Femur (tissue), 1 donor: ENCODE data around the gene NAV3.

Source experiments
- DNase-seq: peaks from one replicate; pipeline ENCODE4 v3.0.0-alpha.2; 2017

NAV3 gene, protein sequence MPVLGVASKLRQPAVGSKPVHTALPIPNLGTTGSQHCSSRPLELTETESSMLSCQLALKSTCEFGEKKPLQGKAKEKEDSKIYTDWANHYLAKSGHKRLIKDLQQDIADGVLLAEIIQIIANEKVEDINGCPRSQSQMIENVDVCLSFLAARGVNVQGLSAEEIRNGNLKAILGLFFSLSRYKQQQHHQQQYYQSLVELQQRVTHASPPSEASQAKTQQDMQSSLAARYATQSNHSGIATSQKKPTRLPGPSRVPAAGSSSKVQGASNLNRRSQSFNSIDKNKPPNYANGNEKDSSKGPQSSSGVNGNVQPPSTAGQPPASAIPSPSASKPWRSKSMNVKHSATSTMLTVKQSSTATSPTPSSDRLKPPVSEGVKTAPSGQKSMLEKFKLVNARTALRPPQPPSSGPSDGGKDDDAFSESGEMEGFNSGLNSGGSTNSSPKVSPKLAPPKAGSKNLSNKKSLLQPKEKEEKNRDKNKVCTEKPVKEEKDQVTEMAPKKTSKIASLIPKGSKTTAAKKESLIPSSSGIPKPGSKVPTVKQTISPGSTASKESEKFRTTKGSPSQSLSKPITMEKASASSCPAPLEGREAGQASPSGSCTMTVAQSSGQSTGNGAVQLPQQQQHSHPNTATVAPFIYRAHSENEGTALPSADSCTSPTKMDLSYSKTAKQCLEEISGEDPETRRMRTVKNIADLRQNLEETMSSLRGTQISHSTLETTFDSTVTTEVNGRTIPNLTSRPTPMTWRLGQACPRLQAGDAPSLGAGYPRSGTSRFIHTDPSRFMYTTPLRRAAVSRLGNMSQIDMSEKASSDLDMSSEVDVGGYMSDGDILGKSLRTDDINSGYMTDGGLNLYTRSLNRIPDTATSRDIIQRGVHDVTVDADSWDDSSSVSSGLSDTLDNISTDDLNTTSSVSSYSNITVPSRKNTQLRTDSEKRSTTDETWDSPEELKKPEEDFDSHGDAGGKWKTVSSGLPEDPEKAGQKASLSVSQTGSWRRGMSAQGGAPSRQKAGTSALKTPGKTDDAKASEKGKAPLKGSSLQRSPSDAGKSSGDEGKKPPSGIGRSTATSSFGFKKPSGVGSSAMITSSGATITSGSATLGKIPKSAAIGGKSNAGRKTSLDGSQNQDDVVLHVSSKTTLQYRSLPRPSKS (N-terminal part only)

DNA sequence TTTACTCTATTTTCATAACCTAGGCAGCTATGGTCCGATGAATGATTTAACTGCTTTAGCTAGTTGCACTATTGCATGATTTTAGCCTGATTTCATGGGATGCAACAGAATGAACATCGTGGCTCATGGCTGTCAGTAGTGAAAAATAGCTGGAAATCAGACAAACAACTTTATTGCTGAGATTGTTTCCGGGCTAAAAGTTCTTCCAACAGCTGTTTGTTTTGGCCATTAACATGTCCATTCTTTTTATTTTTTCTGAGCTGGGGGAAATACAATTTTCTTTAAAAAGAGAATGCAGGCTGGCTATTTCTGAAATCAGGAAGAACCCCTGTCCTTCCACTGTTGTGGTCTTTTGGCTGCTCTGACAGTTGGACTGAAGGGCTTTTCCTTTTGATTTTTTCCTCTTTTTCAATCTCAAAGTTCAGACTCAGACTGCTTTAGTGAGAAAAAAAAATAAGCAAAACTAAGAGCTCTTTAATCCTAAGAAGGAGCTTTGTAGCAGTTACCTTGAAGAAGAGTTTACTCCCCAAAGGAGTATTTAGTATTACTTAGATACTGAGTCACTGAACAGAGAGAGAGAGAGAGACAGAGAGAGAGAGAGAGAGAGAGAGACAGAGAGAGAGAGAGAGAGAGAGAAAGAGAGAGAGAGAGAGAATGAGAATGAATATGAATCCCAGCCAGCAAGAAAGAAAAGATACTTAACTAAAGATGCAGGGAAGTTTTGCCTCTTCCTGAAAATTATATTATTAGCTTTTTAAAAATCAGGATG, at the start of gene NAV3:
NAV3 (plus strand) TSS at position 312 of the 769 bp plus-strand sequence. CDS start 568 bp downstream, outside the sequence.
- DNase-seq, result no peak

DNA sequence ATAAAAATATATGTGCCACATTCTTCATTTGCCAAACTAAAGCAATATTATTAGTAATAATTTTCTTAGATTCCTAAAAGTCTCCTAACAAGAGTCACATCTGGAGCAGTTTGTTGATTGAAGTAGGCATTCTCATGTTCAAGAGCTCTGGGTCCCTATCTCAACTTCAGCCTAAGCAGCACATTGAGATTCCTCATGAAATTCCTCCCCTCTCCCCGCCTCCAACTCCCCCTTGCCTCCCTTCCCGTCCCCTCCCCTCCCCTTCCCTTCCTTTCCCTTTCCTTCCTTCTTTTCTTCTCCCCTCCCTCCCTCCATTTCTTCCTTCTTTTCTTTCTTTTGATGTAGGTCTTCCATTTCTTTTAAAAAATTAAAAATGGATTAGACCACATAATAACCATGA, 48.7 kb upstream of the NAV3 start:
- no peak for DNase-seq

DNA sequence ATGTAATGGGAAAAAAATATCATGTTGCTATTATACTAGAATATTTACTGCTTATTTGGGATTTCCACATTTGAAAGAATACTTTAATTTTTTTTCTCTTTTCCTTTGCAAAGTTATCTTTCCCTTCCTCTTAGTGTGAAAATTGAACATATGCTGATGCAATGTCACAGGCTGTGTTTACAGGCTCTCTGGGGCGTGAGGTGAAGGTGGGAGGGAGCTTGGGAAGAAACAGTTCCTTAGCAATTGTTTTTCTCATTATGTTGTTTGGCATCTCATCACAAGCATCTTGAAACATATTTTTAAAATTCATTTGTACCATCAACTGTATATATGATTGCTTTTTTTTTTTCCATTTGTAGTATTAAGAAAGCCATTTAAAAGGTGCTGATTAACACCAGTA, 47.9 kb upstream of the NAV3 start:
- no peak for DNase-seq

- DNase-seq, result no peak
Measured at GRCh38 chr12:77785211-77785610, 45.5 kb upstream of the NAV3 start.

GRCh38 chr12:77786675-77787074, 44.0 kb upstream of the NAV3 start:
- no peak for DNase-seq

GRCh38 chr12:77788231-77789168, 42.2 kb upstream of the NAV3 start:
- DNase-seq, result no peak

- no peak for DNase-seq
Measured at GRCh38 chr12:77795699-77796098, 35.0 kb upstream of the NAV3 start.

- no peak for DNase-seq
Measured at GRCh38 chr12:77796775-77797174, 33.9 kb upstream of the NAV3 start.

- no peak for DNase-seq
Measured at GRCh38 chr12:77800501-77800900, 30.2 kb upstream of the NAV3 start.

- no peak for DNase-seq
Measured at GRCh38 chr12:77808534-77808933, 22.2 kb upstream of the NAV3 start.

DNA sequence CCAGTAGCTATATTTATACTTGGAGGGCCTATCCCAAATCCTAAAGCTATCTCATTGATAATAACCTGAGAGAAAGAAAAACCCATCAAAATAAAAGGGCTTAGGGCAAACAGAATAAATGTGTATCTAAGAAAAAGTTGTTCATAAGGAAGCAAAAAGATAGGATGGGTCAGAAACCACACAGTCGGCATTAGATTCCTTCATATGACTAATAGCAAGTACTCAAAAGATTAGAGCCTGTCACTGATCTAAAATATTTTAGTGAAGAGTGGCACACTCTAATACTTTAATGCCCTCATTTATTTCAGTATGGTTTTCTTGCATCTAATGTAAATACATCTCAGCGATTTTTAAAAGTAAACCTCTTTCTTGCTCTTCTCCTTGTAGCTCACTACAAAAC, 17.1 kb upstream of the NAV3 start:
- DNase-seq, result no peak

- DNase-seq, result no peak
Measured at GRCh38 chr12:77814386-77814785, 16.3 kb upstream of the NAV3 start.

- DNase-seq, result no peak
Measured at GRCh38 chr12:77816196-77816595, 14.5 kb upstream of the NAV3 start.

DNA sequence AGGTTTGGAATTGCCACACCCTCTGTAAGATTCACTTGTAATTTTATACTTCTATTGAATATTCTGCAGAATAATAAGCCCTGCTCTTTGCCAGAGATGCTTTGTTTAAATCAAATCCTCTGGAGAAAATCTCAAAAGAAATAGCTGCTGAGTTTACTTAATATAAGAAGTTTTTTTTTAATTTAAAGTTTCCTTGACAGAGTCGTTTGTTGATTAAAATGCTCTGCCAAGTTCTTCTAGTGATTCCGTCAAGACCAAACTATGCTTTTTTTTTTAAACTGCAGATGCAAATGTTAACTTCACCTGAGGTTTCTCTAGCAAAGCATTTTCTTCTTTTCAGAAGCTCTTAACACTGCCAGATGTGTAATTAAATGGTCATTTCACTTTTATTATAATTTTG, 13.4 kb upstream of the NAV3 start:
- DNase-seq, result no peak

- DNase-seq, result no peak
Measured at GRCh38 chr12:77818351-77818750, 12.3 kb upstream of the NAV3 start.

GRCh38 chr12:77821699-77822203, 8.9 kb upstream of the NAV3 start:
- no peak for DNase-seq

DNA sequence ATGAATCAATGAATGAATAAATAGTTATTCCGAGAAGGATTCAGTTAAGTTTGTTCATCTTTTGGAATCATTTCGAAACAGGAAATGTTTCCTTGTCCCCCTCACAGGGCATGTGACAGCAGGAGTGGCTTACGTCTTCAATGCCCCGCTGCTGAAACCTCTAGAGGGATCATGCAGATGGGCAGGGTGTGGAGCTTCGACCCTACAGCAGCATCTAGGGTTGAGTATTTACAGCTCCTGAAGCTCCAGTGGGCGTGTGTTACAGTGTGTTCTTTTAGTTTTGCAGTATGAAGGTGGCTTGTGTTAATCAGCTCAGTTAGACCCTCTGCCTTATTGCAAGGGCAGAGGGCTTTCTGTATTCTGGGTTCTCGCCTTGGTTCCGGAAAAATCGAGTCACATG, 2.6 kb downstream of the NAV3 start:
- DNase-seq, result no peak

DNA sequence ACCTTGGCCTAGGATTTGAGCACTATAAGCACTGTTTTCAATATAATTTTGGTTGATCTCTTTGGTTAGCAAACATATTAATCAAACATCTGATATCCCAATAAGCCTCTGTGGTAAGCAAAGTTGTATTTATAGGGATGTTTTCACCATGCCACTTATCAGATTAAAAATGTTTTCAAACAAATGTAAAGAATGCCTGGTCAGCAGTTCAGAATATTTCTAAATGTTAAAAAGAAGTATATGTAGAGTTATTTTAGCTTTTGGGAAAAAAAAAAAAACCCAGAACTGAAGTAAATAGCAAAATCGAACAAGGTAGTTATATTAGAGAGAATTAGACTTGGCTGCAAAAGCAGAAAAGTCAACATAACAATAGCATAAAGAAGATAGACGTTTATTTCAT, 3.9 kb downstream of the NAV3 start:
- no peak for DNase-seq

- DNase-seq, result no peak
Measured at GRCh38 chr12:77835969-77836368, 5.3 kb downstream of the NAV3 start.

- peak; percentile 83 for DNase-seq
Measured at GRCh38 chr12:77837876-77838291, 7.2 kb downstream of the NAV3 start.

- DNase-seq, result peak; percentile 34
Measured at GRCh38 chr12:77841521-77841920, 10.8 kb downstream of the NAV3 start.
